Measurements from ENCODE around the gene SDHAF1.

SDHAF1 gene

GRCh38 chr19:36008336-36008978 lies 13.5 kb downstream of the SDHAF1 start, which contains the start of gene SYNE4:
Gene SYNE4 (minus strand): TSS chr19:36008813. CDS start chr19:36008681, 132 bp downstream.
- peak within 1 kb of the TSS; percentile 63 for H3K4me3 ChIP-seq (ENCODE audit: low read length)
- H3K9ac ChIP-seq (ENCODE audit: low read depth, low read length): peak within 1 kb of the TSS; percentile 74

GRCh38 chr19:36009220-36009619 lies 14.2 kb downstream of the SDHAF1 start:
- Histone ChIP-seq H3K4me3 (ENCODE audit: low read length) (peak overlapping the region; percentile 63), H3K9ac (ENCODE audit: low read depth, low read length) (peak overlapping the region; percentile 74)

More at GRCh38 chr19:36008336-36008978, 13.5 kb downstream of the SDHAF1 start, which contains the start of gene SYNE4:
- Histone ChIP-seq H3K4me1 (ENCODE audit: control insufficient read depth, insufficient read depth, low read length) (peaks cover 11% of the 10 kb centered on the region), H3K9me3 (replicated peaks; ENCODE audit: low read length) (no peaks in the 10 kb centered on the region), H3K36me3 (ENCODE audit: insufficient read depth, low read length) (no peaks in the 10 kb centered on the region), H3K4me2 (ENCODE audit: low read length) (peak within 1 kb of the TSS; percentile 80), H3K27me3 (ENCODE audit: control insufficient read depth, insufficient read depth, low read length) (no peaks in the 10 kb centered on the region)

GRCh38 chr19:36009633-36010379 lies 14.8 kb downstream of the SDHAF1 start:
- H3K9me3 ChIP-seq (replicated peaks; ENCODE audit: low read length): no peaks in the 10 kb centered on the region
- H3K4me2 ChIP-seq (ENCODE audit: low read length): peak overlapping the region; percentile 80
- peak overlapping the region; percentile 63 for H3K4me3 ChIP-seq (ENCODE audit: low read length)

More at GRCh38 chr19:36009220-36009619, 14.2 kb downstream of the SDHAF1 start:
- peaks cover 13% of the 10 kb centered on the region for H3K4me1 ChIP-seq (ENCODE audit: control insufficient read depth, insufficient read depth, low read length)
- no peaks in the 10 kb centered on the region for H3K9me3 ChIP-seq (replicated peaks; ENCODE audit: low read length)
- peak overlapping the region; percentile 80 for H3K4me2 ChIP-seq (ENCODE audit: low read length)
- no peaks in the 10 kb centered on the region for H3K36me3 ChIP-seq (ENCODE audit: insufficient read depth, low read length)
- no peaks in the 10 kb centered on the region for H3K27me3 ChIP-seq (ENCODE audit: control insufficient read depth, insufficient read depth, low read length)

GRCh38 chr19:36010402-36010801 lies 15.4 kb downstream of the SDHAF1 start:
- Histone ChIP-seq H3K36me3 (ENCODE audit: insufficient read depth, low read length) (no peaks in the 10 kb centered on the region), H3K27me3 (ENCODE audit: control insufficient read depth, insufficient read depth, low read length) (no peaks in the 10 kb centered on the region), H3K4me3 (ENCODE audit: low read length) (no peak overlapping the region), H3K4me1 (ENCODE audit: control insufficient read depth, insufficient read depth, low read length) (peaks cover 17% of the 10 kb centered on the region), H3K9ac (ENCODE audit: low read depth, low read length) (no peak overlapping the region), H3K4me2 (ENCODE audit: low read length) (no peak overlapping the region), H3K9me3 (replicated peaks; ENCODE audit: low read length) (no peaks in the 10 kb centered on the region)

More at GRCh38 chr19:36009633-36010379, 14.8 kb downstream of the SDHAF1 start:
- H3K4me1 ChIP-seq (ENCODE audit: control insufficient read depth, insufficient read depth, low read length): peaks cover 17% of the 10 kb centered on the region
- H3K36me3 ChIP-seq (ENCODE audit: insufficient read depth, low read length): no peaks in the 10 kb centered on the region
- peak overlapping the region; percentile 74 for H3K9ac ChIP-seq (ENCODE audit: low read depth, low read length)
- H3K27me3 ChIP-seq (ENCODE audit: control insufficient read depth, insufficient read depth, low read length): no peaks in the 10 kb centered on the region

- no peaks in the 10 kb centered on the region for H3K9me3 ChIP-seq (replicated peaks; ENCODE audit: low read length)
- H3K4me1 ChIP-seq (ENCODE audit: control insufficient read depth, insufficient read depth, low read length): peaks cover 17% of the 10 kb centered on the region
- peaks cover 14% of the 10 kb centered on the region for H3K36me3 ChIP-seq (ENCODE audit: insufficient read depth, low read length)
- peak overlapping the region; percentile 98 for H3K4me2 ChIP-seq (ENCODE audit: low read length)
- H3K4me3 ChIP-seq (ENCODE audit: low read length): peak overlapping the region; percentile 90
- H3K9ac ChIP-seq (ENCODE audit: low read depth, low read length): peak overlapping the region; percentile 96
- no peaks in the 10 kb centered on the region for H3K27me3 ChIP-seq (ENCODE audit: control insufficient read depth, insufficient read depth, low read length)
These were observed 18.5 kb downstream of the SDHAF1 start for GRCh38 chr19:36013280-36014011.

- peak within 1 kb of the TSS; percentile 90 for H3K4me3 ChIP-seq (ENCODE audit: low read length)
- peak within 1 kb of the TSS; percentile 98 for H3K4me2 ChIP-seq (ENCODE audit: low read length)
- H3K4me1 ChIP-seq (ENCODE audit: control insufficient read depth, insufficient read depth, low read length): peaks cover 17% of the 10 kb centered on the region
- no peaks in the 10 kb centered on the region for H3K27me3 ChIP-seq (ENCODE audit: control insufficient read depth, insufficient read depth, low read length)
- no peaks in the 10 kb centered on the region for H3K9me3 ChIP-seq (replicated peaks; ENCODE audit: low read length)
- peaks cover 18% of the 10 kb centered on the region for H3K36me3 ChIP-seq (ENCODE audit: insufficient read depth, low read length)
- peak within 1 kb of the TSS; percentile 96 for H3K9ac ChIP-seq (ENCODE audit: low read depth, low read length)
These were observed 19.3 kb downstream of the SDHAF1 start, which contains the start of gene ALKBH6 for GRCh38 chr19:36014012-36014924. Gene ALKBH6 (minus strand): TSS chr19:36014213. CDS start chr19:36013397, 816 bp downstream.

- no peaks in the 10 kb centered on the region for H3K27me3 ChIP-seq (ENCODE audit: control insufficient read depth, insufficient read depth, low read length)
- H3K9me3 ChIP-seq (replicated peaks; ENCODE audit: low read length): no peaks in the 10 kb centered on the region
- H3K4me2 ChIP-seq (ENCODE audit: low read length): no peak overlapping the region
- no peak overlapping the region for H3K9ac ChIP-seq (ENCODE audit: low read depth, low read length)
- peaks cover 38% of the 10 kb centered on the region for H3K36me3 ChIP-seq (ENCODE audit: insufficient read depth, low read length)
- peaks cover 4% of the 10 kb centered on the region for H3K4me1 ChIP-seq (ENCODE audit: control insufficient read depth, insufficient read depth, low read length)
- no peak overlapping the region for H3K4me3 ChIP-seq (ENCODE audit: low read length)
These were observed 24.2 kb downstream of the SDHAF1 start for GRCh38 chr19:36019061-36019670.

- no peaks in the 10 kb centered on the region for H3K27me3 ChIP-seq (ENCODE audit: control insufficient read depth, insufficient read depth, low read length)
- no peak overlapping the region for H3K9ac ChIP-seq (ENCODE audit: low read depth, low read length)
- no peak overlapping the region for H3K4me2 ChIP-seq (ENCODE audit: low read length)
- peaks cover 44% of the 10 kb centered on the region for H3K36me3 ChIP-seq (ENCODE audit: insufficient read depth, low read length)
- no peaks in the 10 kb centered on the region for H3K4me1 ChIP-seq (ENCODE audit: control insufficient read depth, insufficient read depth, low read length)
- H3K4me3 ChIP-seq (ENCODE audit: low read length): no peak overlapping the region
- no peaks in the 10 kb centered on the region for H3K9me3 ChIP-seq (replicated peaks; ENCODE audit: low read length)
These were observed 28.4 kb downstream of the SDHAF1 start for GRCh38 chr19:36023432-36023831.

- Histone ChIP-seq H3K4me2 (ENCODE audit: low read length) (no peak overlapping the region), H3K4me1 (ENCODE audit: control insufficient read depth, insufficient read depth, low read length) (no peaks in the 10 kb centered on the region), H3K9me3 (replicated peaks; ENCODE audit: low read length) (no peaks in the 10 kb centered on the region), H3K4me3 (ENCODE audit: low read length) (no peak overlapping the region), H3K36me3 (ENCODE audit: insufficient read depth, low read length) (peaks cover 43% of the 10 kb centered on the region), H3K9ac (ENCODE audit: low read depth, low read length) (no peak overlapping the region), H3K27me3 (ENCODE audit: control insufficient read depth, insufficient read depth, low read length) (no peaks in the 10 kb centered on the region)
These were observed 30.6 kb downstream of the SDHAF1 start for GRCh38 chr19:36025541-36025940.

- H3K4me2 ChIP-seq (ENCODE audit: low read length): no peak overlapping the region
- no peaks in the 10 kb centered on the region for H3K9me3 ChIP-seq (replicated peaks; ENCODE audit: low read length)
- no peak overlapping the region for H3K9ac ChIP-seq (ENCODE audit: low read depth, low read length)
- H3K27me3 ChIP-seq (ENCODE audit: control insufficient read depth, insufficient read depth, low read length): no peaks in the 10 kb centered on the region
- H3K4me3 ChIP-seq (ENCODE audit: low read length): no peak overlapping the region
- no peaks in the 10 kb centered on the region for H3K4me1 ChIP-seq (ENCODE audit: control insufficient read depth, insufficient read depth, low read length)
- H3K36me3 ChIP-seq (ENCODE audit: insufficient read depth, low read length): peaks cover 43% of the 10 kb centered on the region
These were observed 31.3 kb downstream of the SDHAF1 start for GRCh38 chr19:36026091-36026876.
